Measurements from ENCODE around the gene P2RY8.
"Not testable (repeated sequence)": the region's sequence is repeated elsewhere in the genome, so short reads cannot be mapped to it uniquely, and the experiment has no call there.

Gene P2RY8

DNA sequence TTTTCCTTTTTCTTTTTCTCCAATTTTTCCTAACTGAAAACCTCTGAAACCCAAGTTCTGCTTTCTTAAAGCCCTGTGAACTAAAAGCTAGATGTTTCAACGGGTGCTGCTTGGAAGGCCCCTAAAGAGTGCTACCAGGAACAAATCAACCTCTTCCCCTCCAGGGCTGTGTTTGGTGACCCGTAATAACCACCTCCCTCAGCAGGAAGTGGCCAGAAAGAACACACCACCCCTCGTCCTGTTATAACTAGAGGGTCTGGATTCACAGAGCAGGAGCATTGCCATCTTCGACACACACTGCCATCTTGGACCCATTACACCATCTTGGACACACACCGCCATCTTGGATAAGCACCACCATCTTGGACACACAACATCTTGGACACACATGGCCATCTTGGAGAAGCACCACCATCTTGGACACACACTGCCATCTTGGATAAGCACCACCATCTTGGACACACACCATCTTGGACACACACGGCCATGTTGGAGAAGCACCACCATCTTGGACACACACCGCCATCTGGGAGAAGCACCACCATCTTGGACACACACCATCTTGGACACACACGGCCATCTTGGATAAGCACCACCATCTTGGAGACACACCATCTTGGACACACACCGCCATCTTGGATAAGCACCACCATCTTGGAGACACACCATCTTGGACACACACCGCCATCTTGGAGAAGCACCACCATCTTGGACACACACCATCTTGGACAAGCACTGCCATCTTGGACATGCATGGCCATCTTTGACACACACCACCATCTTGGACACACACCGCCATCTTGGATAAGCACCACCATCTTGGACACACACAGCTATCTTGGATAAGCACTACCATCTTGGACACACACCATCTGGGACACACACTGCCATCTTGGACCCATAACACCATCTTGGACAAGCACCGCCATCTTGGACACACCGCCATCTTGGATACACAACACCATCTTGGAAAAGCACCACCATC, 89.7 kb downstream of the P2RY8 start:
- not testable (repeated sequence) for H3K27ac ChIP-seq (ENCODE audit: low read length); H3K36me3 ChIP-seq (ENCODE audit: control insufficient read depth in 1 of 2, insufficient read depth in 2 of 2, low read length in 2 of 2); H3K4me3 ChIP-seq (ENCODE audit: low read depth in 1 of 2, low read length in 2 of 2); H3K27me3 ChIP-seq (ENCODE audit: low read depth, low read length); H3K9me3 ChIP-seq (ENCODE audit: control insufficient read depth in 1 of 2, low read length in 2 of 2)
- peaks cover 0 to 25% of the 10 kb centered on the region in 2 donors for H3K4me1 ChIP-seq (ENCODE audit: control insufficient read depth in 1 of 2, insufficient read depth in 2 of 2, low read length in 2 of 2)

DNA sequence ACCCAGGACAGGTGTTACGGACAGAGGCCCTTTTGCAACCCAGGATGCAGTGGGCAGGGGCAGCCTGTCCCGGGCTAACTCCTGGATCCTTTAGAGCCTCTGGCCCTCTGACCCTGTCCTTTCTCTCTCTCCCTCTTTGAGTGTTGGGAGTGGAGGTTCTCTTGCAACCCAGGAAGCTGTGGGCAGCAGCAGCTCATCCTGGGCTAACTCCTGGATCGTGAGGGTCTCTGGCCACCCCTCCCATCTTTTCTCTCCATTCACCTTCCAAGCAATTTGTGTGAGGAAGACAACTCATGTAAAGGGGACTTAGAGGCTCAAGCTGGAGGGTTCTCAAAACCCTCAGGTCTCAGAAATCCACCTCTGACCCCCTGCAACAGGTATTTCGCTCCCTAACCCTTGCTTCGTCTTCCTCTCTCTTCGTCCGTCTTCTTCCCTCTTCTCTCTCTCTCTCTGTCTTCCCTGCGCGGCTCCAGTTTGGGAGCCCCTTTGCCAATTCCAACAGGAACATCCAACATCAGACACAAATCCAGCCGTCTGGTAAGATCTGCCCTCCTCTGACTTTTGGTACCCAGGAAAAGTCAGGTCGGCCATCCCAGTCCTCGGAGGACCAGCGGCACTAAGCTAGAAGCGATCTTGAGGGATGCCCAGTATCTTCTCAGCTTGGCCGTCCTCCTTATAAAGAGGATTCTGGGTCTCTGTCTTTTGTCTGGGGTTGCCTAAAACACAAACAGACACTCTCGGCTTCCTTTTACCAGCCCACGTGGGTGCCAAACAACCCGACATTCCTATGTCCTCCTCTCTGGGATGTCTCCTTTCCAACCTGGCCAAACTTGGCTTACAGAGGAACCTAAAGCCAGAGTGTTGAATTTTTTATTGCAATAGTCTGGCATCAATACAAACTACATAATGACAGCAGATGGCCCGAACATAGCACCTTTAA, 92.2 kb downstream of the P2RY8 start:
- no peaks in the 10 kb centered on the region for H3K9me3 ChIP-seq (ENCODE audit: control insufficient read depth in 1 of 2, low read length in 2 of 2)
- no peak overlapping the region for H3K4me3 ChIP-seq (ENCODE audit: low read depth in 1 of 2, low read length in 2 of 2)
- H3K27ac ChIP-seq (ENCODE audit: low read length): no peak overlapping the region
- H3K36me3 ChIP-seq (ENCODE audit: control insufficient read depth in 1 of 2, insufficient read depth in 2 of 2, low read length in 2 of 2): peaks cover 0 to 10% of the 10 kb centered on the region in 2 donors
- H3K27me3 ChIP-seq (ENCODE audit: low read depth, low read length): no peaks in the 10 kb centered on the region
- peaks cover 0 to under 1% of the 10 kb centered on the region in 2 donors for H3K4me1 ChIP-seq (ENCODE audit: control insufficient read depth in 1 of 2, insufficient read depth in 2 of 2, low read length in 2 of 2)

DNA sequence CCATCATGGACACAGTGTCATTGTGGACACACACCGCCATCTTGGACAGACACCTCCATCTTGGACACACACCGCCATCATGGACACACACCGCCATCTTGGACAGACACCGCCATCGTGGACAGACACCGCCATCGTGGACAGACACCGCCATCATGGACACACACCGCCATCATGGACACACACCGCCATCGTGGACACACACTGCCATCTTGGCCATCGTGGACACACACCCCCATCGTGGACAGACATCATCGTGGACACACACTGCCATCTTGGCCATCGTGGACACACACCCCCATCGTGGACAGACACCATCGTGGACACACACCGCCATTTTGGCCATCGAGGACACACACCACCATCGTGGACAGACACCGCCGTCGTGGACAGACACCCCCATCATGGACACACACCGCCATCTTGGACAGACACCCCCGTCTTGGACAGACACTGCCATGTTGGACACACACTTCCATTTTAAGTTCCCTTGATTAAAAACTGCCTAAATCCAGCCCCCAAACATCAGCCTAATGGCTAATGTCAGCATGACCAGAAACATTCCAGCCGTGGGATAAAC, 93.4 kb downstream of the P2RY8 start:
- Histone ChIP-seq H3K27me3 (ENCODE audit: low read depth, low read length) (no peaks in the 10 kb centered on the region), H3K27ac (ENCODE audit: low read length) (no peak overlapping the region), H3K36me3 (ENCODE audit: control insufficient read depth in 1 of 2, insufficient read depth in 2 of 2, low read length in 2 of 2) (peaks cover 0 to 19% of the 10 kb centered on the region in 2 donors), H3K9me3 (ENCODE audit: control insufficient read depth in 1 of 2, low read length in 2 of 2) (no peaks in the 10 kb centered on the region), H3K4me3 (ENCODE audit: low read depth in 1 of 2, low read length in 2 of 2) (no peak overlapping the region), H3K4me1 (ENCODE audit: control insufficient read depth in 1 of 2, insufficient read depth in 2 of 2, low read length in 2 of 2) (no peaks in the 10 kb centered on the region)

DNA sequence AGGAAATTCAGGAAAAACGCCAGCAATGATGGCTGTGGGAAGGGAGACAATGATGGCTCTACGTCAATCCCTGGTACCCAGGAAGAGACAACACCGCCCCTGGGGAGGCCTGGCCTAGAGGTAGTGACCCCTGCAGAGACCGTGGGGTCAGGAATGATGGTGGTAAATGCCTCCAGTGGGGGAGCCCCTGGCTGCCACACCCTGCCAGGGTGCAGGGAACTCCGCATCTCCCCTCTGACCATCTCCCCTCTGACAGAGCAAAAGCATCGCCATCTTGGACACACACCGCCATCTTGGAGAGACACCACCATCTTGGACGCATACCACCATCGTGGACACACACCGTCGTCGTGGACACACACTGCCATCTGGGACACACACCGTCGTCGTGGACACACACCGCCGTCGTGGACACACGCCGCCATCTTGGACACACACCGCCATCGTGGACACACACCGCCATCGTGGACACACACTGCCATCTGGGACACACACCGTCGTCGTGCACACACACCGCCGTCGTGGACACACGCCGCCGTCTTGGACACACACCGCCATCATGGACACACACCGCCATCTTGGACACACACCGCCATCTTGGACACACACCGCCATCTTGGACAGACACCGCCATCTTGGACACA, 94.1 kb downstream of the P2RY8 start:
- no peaks in the 10 kb centered on the region for H3K9me3 ChIP-seq (ENCODE audit: control insufficient read depth in 1 of 2, low read length in 2 of 2)
- H3K4me1 ChIP-seq (ENCODE audit: control insufficient read depth in 1 of 2, insufficient read depth in 2 of 2, low read length in 2 of 2): no peaks in the 10 kb centered on the region
- H3K27ac ChIP-seq (ENCODE audit: low read length): no peak overlapping the region
- peaks cover 0 to 25% of the 10 kb centered on the region in 2 donors for H3K36me3 ChIP-seq (ENCODE audit: control insufficient read depth in 1 of 2, insufficient read depth in 2 of 2, low read length in 2 of 2)
- no peak overlapping the region for H3K4me3 ChIP-seq (ENCODE audit: low read depth in 1 of 2, low read length in 2 of 2)
- no peaks in the 10 kb centered on the region for H3K27me3 ChIP-seq (ENCODE audit: low read depth, low read length)

GRCh38 chrX:1442016-1442665, 94.8 kb downstream of the P2RY8 start:
- no peaks in the 10 kb centered on the region for H3K9me3 ChIP-seq (ENCODE audit: control insufficient read depth in 1 of 2, low read length in 2 of 2)
- no peaks in the 10 kb centered on the region for H3K4me1 ChIP-seq (ENCODE audit: control insufficient read depth in 1 of 2, insufficient read depth in 2 of 2, low read length in 2 of 2)
- H3K36me3 ChIP-seq (ENCODE audit: control insufficient read depth in 1 of 2, insufficient read depth in 2 of 2, low read length in 2 of 2): peaks cover 0 to 32% of the 10 kb centered on the region in 2 donors
- H3K27me3 ChIP-seq (ENCODE audit: low read depth, low read length): no peaks in the 10 kb centered on the region
- no peak overlapping the region for H3K4me3 ChIP-seq (ENCODE audit: low read depth in 1 of 2, low read length in 2 of 2)
- no peak overlapping the region for H3K27ac ChIP-seq (ENCODE audit: low read length)

- Histone ChIP-seq H3K27me3 (ENCODE audit: low read depth, low read length) (no peaks in the 10 kb centered on the region), H3K27ac (ENCODE audit: low read length) (no peak overlapping the region), H3K9me3 (ENCODE audit: control insufficient read depth in 1 of 2, low read length in 2 of 2) (no peaks in the 10 kb centered on the region), H3K4me1 (ENCODE audit: control insufficient read depth in 1 of 2, insufficient read depth in 2 of 2, low read length in 2 of 2) (no peaks in the 10 kb centered on the region), H3K4me3 (ENCODE audit: low read depth in 1 of 2, low read length in 2 of 2) (no peak overlapping the region), H3K36me3 (ENCODE audit: control insufficient read depth in 1 of 2, insufficient read depth in 2 of 2, low read length in 2 of 2) (peaks cover 11 to 45% of the 10 kb centered on the region in 2 donors)
Measured at GRCh38 chrX:1440506-1440905, 96.5 kb downstream of the P2RY8 start.

- peaks cover 16 to 59% of the 10 kb centered on the region in 2 donors for H3K36me3 ChIP-seq (ENCODE audit: control insufficient read depth in 1 of 2, insufficient read depth in 2 of 2, low read length in 2 of 2)
- no peaks in the 10 kb centered on the region for H3K9me3 ChIP-seq (ENCODE audit: control insufficient read depth in 1 of 2, low read length in 2 of 2)
- H3K27ac ChIP-seq (ENCODE audit: low read length): no peak overlapping the region
- no peaks in the 10 kb centered on the region for H3K27me3 ChIP-seq (ENCODE audit: low read depth, low read length)
- no peak overlapping the region for H3K4me3 ChIP-seq (ENCODE audit: low read depth in 1 of 2, low read length in 2 of 2)
- H3K4me1 ChIP-seq (ENCODE audit: control insufficient read depth in 1 of 2, insufficient read depth in 2 of 2, low read length in 2 of 2): no peaks in the 10 kb centered on the region
Measured at GRCh38 chrX:1435241-1435895, 101.6 kb downstream of the P2RY8 start.

DNA sequence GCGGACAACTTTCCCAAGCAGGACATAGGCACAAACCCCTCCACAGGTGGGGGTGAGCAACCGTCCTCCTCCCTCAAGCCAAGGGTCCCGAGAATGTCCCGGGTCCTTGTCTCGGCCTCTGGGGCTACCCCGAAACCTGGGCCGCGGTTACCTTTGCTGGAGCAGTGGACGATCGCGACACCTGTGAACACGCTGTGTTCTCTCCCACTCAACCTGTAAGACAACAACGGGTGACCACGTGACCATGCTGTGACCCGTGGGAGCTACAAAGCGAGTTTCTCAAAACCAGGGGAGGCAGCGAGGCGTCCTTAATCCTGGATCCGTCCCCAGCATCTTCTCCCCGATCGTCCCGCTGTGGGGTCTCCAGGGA, 102.1 kb downstream of the P2RY8 start:
- no peak overlapping the region for H3K27ac ChIP-seq (ENCODE audit: low read length)
- H3K27me3 ChIP-seq (ENCODE audit: low read depth, low read length): no peaks in the 10 kb centered on the region
- H3K4me3 ChIP-seq (ENCODE audit: low read depth in 1 of 2, low read length in 2 of 2): no peak overlapping the region
- H3K4me1 ChIP-seq (ENCODE audit: control insufficient read depth in 1 of 2, insufficient read depth in 2 of 2, low read length in 2 of 2): no peaks in the 10 kb centered on the region
- H3K36me3 ChIP-seq (ENCODE audit: control insufficient read depth in 1 of 2, insufficient read depth in 2 of 2, low read length in 2 of 2): peaks cover 16 to 59% of the 10 kb centered on the region in 2 donors
- H3K9me3 ChIP-seq (ENCODE audit: control insufficient read depth in 1 of 2, low read length in 2 of 2): no peaks in the 10 kb centered on the region

DNA sequence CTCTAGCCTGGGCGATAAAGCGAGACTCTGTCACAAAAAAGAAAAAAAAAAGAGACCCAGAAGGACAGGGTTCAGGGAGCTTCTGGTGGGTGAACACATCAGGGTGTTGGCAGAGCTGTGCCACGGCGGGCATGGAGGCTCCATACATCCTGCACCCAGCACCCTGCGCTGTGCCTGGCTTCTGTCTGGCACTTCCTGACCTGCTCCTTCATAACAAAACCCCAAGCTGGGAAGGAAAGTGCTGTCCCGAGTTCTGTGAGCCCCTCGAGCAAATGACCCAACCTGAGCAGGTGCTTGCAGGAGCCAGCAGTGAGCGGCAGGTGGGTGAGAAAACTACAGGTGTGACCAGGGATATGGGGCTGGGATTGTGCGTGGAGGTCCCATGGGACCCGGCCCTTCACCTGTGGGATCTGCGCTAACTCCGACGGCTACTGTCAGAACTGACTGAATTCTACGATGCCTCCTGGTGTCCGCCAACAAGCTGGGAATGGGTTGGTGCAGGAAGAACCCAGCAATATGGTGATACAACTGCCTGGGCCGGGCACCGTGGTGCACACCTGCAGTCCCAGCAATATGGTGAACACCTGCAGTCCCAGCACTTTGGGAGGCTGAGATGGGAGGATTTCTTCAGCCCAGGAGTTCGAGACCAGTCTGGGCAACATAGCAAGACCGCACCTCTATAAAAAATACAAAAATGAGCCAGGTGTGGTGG, 103.2 kb downstream of the P2RY8 start:
- H3K4me3 ChIP-seq (ENCODE audit: low read depth in 1 of 2, low read length in 2 of 2): no peak overlapping the region
- H3K4me1 ChIP-seq (ENCODE audit: control insufficient read depth in 1 of 2, insufficient read depth in 2 of 2, low read length in 2 of 2): no peaks in the 10 kb centered on the region
- peaks cover 16 to 52% of the 10 kb centered on the region in 2 donors for H3K36me3 ChIP-seq (ENCODE audit: control insufficient read depth in 1 of 2, insufficient read depth in 2 of 2, low read length in 2 of 2)
- no peak overlapping the region for H3K27ac ChIP-seq (ENCODE audit: low read length)
- H3K27me3 ChIP-seq (ENCODE audit: low read depth, low read length): no peaks in the 10 kb centered on the region
- H3K9me3 ChIP-seq (ENCODE audit: control insufficient read depth in 1 of 2, low read length in 2 of 2): no peaks in the 10 kb centered on the region

DNA sequence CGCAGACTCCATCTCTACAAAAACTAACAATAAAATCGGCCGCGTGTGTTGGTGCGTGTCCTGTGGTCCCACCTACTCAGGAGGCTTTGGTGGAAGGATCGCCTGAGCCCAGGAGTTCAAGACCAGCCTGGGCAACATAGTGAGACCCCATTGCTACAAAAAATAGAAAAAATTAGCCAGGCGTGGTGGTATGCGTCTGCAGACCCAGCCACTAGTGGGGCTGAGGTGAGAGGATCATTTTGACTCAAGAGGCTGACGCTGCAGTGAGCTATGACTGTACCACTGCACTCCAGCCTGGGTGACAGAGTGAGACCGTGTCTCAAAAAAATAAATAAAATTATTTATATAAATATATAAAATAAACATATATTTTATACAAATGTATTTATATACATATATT, 106.5 kb downstream of the P2RY8 start:
- Histone ChIP-seq H3K4me3 (ENCODE audit: low read depth in 1 of 2, low read length in 2 of 2) (no peak overlapping the region), H3K4me1 (ENCODE audit: control insufficient read depth in 1 of 2, insufficient read depth in 2 of 2, low read length in 2 of 2) (no peaks in the 10 kb centered on the region), H3K27me3 (ENCODE audit: low read depth, low read length) (no peaks in the 10 kb centered on the region), H3K36me3 (ENCODE audit: control insufficient read depth in 1 of 2, insufficient read depth in 2 of 2, low read length in 2 of 2) (peaks cover 5 to 43% of the 10 kb centered on the region in 2 donors), H3K9me3 (ENCODE audit: control insufficient read depth in 1 of 2, low read length in 2 of 2) (no peaks in the 10 kb centered on the region), H3K27ac (ENCODE audit: low read length) (no peak overlapping the region)

Data from muscle layer of duodenum (tissue), 2 donors.